PFSK-1 (cell line): ENCODE results near the gene PTPRM.

ENCODE experiments used
- SIN3A ChIP-seq: IDR thresholded peaks from 2 replicates; pipeline ENCODE4 v1.6.1; 2012; ENCODE audit warnings: mild to moderate bottlenecking, low read length, moderate library complexity, borderline replicate concordance; ENCODE audit not compliant: insufficient read depth
- TAF1 ChIP-seq: IDR thresholded peaks from 2 replicates; pipeline ENCODE4 v1.6.1; 2012; ENCODE audit warnings: low read length, control low read depth, borderline replicate concordance; ENCODE audit not compliant: insufficient read depth
- TF ChIP-seq, protein P1 (sequence below), 2 experiments: IDR thresholded peaks; 2 replicates each; pipeline versions ENCODE4 v1.6.1 to v1.8.0; 2011 to 2012; ENCODE audit warnings: low read depth in 2 of 2, low read length in 2 of 2, control low read depth in 1 of 2, inconsistent platforms in 1 of 2, mild to moderate bottlenecking in 1 of 2, moderate library complexity in 1 of 2; ENCODE audit not compliant: insufficient read depth in 1 of 2

DNA sequence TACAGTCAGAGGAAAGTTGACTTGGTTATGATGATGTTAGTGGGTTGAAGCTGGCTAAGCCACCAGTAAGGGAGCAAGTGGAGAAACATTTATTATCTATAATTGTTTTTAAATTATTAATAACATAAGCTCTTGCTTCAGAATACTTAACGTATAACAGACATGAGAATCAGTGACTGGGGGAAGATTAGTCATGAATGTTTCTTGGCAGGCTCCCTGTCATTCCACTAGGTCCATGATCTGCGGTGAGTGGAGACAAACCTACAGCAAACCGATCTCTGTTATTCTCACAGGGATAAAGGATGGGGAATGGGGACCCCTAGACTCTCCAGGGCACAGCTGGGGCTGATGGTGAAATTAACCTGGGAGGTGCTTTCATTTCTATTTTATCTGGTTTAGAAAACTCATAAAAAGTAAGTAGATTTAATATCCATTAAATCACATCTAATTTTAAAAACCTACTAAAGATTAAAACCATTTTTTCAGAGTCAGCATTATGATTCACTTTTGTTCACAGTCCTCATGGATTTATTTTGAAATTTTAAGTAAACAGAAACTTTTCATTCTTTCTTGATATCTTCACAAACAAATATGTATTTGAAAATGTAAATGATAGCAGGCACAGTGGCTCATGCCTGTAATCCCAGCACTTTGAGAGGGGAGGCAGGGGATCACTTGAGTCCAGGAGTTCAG, 420.3 kb downstream of the PTPRM start:
- TF ChIP-seq, protein P1, sequence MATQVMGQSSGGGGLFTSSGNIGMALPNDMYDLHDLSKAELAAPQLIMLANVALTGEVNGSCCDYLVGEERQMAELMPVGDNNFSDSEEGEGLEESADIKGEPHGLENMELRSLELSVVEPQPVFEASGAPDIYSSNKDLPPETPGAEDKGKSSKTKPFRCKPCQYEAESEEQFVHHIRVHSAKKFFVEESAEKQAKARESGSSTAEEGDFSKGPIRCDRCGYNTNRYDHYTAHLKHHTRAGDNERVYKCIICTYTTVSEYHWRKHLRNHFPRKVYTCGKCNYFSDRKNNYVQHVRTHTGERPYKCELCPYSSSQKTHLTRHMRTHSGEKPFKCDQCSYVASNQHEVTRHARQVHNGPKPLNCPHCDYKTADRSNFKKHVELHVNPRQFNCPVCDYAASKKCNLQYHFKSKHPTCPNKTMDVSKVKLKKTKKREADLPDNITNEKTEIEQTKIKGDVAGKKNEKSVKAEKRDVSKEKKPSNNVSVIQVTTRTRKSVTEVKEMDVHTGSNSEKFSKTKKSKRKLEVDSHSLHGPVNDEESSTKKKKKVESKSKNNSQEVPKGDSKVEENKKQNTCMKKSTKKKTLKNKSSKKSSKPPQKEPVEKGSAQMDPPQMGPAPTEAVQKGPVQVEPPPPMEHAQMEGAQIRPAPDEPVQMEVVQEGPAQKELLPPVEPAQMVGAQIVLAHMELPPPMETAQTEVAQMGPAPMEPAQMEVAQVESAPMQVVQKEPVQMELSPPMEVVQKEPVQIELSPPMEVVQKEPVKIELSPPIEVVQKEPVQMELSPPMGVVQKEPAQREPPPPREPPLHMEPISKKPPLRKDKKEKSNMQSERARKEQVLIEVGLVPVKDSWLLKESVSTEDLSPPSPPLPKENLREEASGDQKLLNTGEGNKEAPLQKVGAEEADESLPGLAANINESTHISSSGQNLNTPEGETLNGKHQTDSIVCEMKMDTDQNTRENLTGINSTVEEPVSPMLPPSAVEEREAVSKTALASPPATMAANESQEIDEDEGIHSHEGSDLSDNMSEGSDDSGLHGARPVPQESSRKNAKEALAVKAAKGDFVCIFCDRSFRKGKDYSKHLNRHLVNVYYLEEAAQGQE (IDR thresholded peaks at IDR 0.05; ENCODE audit: insufficient read depth in 1 of 2, low read depth in 2 of 2, low read length in 2 of 2): no peak
- TF ChIP-seq TAF1 (no peak), SIN3A (no peak)
